Ascending aorta (tissue), 2 donors: ENCODE results near the gene WDR89. TPM values are rescaled to one million over a fixed set of nuclear protein-coding genes. Genes with fewer than 3 reads are reported as not detected.

Source experiments
- DNase-seq, 2 donors: peaks; one replicate each; pipeline ENCODE4 v3.0.0-alpha.2; 2019; ENCODE audit warnings: low spot score in 2 of 2
- H3K27ac ChIP-seq, 2 donors: fragments of 200-600 bp; sonication (generic); one replicate each; pipeline ENCODE4 v1.5.1; 2016 to 2017; ENCODE audit warnings: mild to moderate bottlenecking in 1 of 2
- H3K27me3 ChIP-seq: fragments of 200-600 bp; sonication (generic); one replicate; pipeline ENCODE4 v1.5.1; 2017
- H3K36me3 ChIP-seq, 2 donors: fragments of 200-600 bp; sonication (generic); one replicate each; pipeline ENCODE4 v1.5.1; 2016
- H3K4me1 ChIP-seq, 2 donors: fragments of 200-600 bp; sonication (generic); one replicate each; pipeline ENCODE4 v1.5.1; 2016 to 2017; ENCODE audit warnings: mild to moderate bottlenecking in 1 of 2
- H3K4me3 ChIP-seq, 2 donors: fragments of 200-600 bp; sonication (generic); one replicate each; pipeline ENCODE4 v1.5.1; 2016 to 2017; ENCODE audit warnings: mild to moderate bottlenecking in 1 of 2
- H3K9me3 ChIP-seq, 2 donors: fragments of 200-600 bp; sonication (generic); one replicate each; pipeline ENCODE4 v1.5.1; 2016
- CTCF ChIP-seq, 3 experiments: fragments of 200-600 bp in 2 of 3; fragments of 450-650 bp in 1 of 3; sonication (generic) in 2 of 3; IDR thresholded peaks; one replicate each; pipeline ENCODE4 v1.5.1; 2016 to 2019; ENCODE audit warnings: antibody characterized with exemption in 3 of 3, mild to moderate bottlenecking in 1 of 3, moderate library complexity in 1 of 3
- intact Hi-C: fragments of 100-400 bp; cut with DNase I; formaldehyde crosslinking; loops from one replicate; pipeline ENCODE4 v1.15.1; 2023
- total RNA-seq: library from RNA; depleted of rRNA; stranded (reverse); fragments of >200 nt; gene quantifications from one replicate; pipeline ENCODE4 v1.1.0, GENCODE V29; 2016

The WDR89 gene
- total RNA-seq, 1 donor from 2014 or later = not detected

- no peaks in the 10 kb centered on the region for H3K27me3 ChIP-seq
- intact Hi-C loops = no loop called here
- H3K4me1 ChIP-seq = no peaks in the 10 kb centered on the region
- H3K9me3 ChIP-seq = no peaks in the 10 kb centered on the region
- TF ChIP-seq CTCF (IDR thresholded peaks at IDR 0.05) = no peak
- no peaks in the 10 kb centered on the region for H3K36me3 ChIP-seq
- no peak overlapping the region for H3K27ac ChIP-seq
- DNase-seq = no peak
- no peak overlapping the region for H3K4me3 ChIP-seq
Measured at GRCh38 chr14:63672417-63673180, 30.9 kb upstream of the WDR89 start.

GRCh38 chr14:63671987-63672386, 30.3 kb upstream of the WDR89 start:
- Histone ChIP-seq H3K36me3 (no peaks in the 10 kb centered on the region), H3K4me3 (no peak overlapping the region), H3K9me3 (no peaks in the 10 kb centered on the region), H3K4me1 (no peaks in the 10 kb centered on the region), H3K27ac (no peak overlapping the region), H3K27me3 (no peaks in the 10 kb centered on the region)
- no peak for TF ChIP-seq CTCF (IDR thresholded peaks at IDR 0.05)
- no peak for DNase-seq
- intact Hi-C loops = no loop called here

- H3K27ac ChIP-seq = no peak overlapping the region
- no peaks in the 10 kb centered on the region for H3K9me3 ChIP-seq
- H3K4me1 ChIP-seq = no peaks in the 10 kb centered on the region
- DNase-seq = no peak
- no peaks in the 10 kb centered on the region for H3K36me3 ChIP-seq
- no peak for TF ChIP-seq CTCF (IDR thresholded peaks at IDR 0.05)
- intact Hi-C loops = no loop called here
- no peaks in the 10 kb centered on the region for H3K27me3 ChIP-seq
- H3K4me3 ChIP-seq = no peak overlapping the region
Measured at GRCh38 chr14:63670692-63671091, 29.0 kb upstream of the WDR89 start.

GRCh38 chr14:63666335-63666734, 24.7 kb upstream of the WDR89 start:
- no peaks in the 10 kb centered on the region for H3K36me3 ChIP-seq
- no peak overlapping the region for H3K27ac ChIP-seq
- no peak overlapping the region for H3K4me3 ChIP-seq
- no peak for TF ChIP-seq CTCF (IDR thresholded peaks at IDR 0.05)
- intact Hi-C loops = no loop called here
- H3K27me3 ChIP-seq = no peaks in the 10 kb centered on the region
- no peaks in the 10 kb centered on the region for H3K4me1 ChIP-seq
- no peak for DNase-seq
- H3K9me3 ChIP-seq = no peaks in the 10 kb centered on the region

GRCh38 chr14:63663428-63664341, 22.0 kb upstream of the WDR89 start:
- no peak for TF ChIP-seq CTCF (IDR thresholded peaks at IDR 0.05)
- intact Hi-C loops = no loop called here

More at GRCh38 chr14:63663428-63664341, 22.0 kb upstream of the WDR89 start:
- Histone ChIP-seq H3K27ac (no peak overlapping the region), H3K4me3 (no peak overlapping the region), H3K36me3 (no peaks in the 10 kb centered on the region), H3K9me3 (no peaks in the 10 kb centered on the region), H3K27me3 (no peaks in the 10 kb centered on the region), H3K4me1 (no peaks in the 10 kb centered on the region)
- DNase-seq = no peak
